WERI-Rb-1 (cell line): ENCODE results near the gene ADAMTS13.

ENCODE experiments used
- DNase-seq: peaks from one replicate; pipeline ENCODE4 v3.0.0-alpha.2; 2020
- H3K27ac ChIP-seq: fragments of 250-450 bp; sonication (Bioruptor Pico); 2 replicates; pipeline ENCODE4 v1.5.1; 2020; ENCODE audit warnings: mild to moderate bottlenecking, moderate library complexity
- H3K27me3 ChIP-seq: fragments of 250-450 bp; sonication (Bioruptor Pico); 2 replicates; pipeline ENCODE4 v1.5.1; 2021; ENCODE audit warnings: mild to moderate bottlenecking, low read depth, moderate library complexity; ENCODE audit not compliant: insufficient read depth, severe bottlenecking
- H3K36me3 ChIP-seq: fragments of 250-450 bp; sonication (Bioruptor Pico); 2 replicates; pipeline ENCODE4 v1.5.1; 2020; ENCODE audit warnings: mild to moderate bottlenecking, moderate library complexity
- H3K4me3 ChIP-seq: 2 replicates; pipeline ENCODE4 v1.5.1; 2011; ENCODE audit warnings: low read depth, mild to moderate bottlenecking, control low read depth, low read length
- H3K9me3 ChIP-seq: fragments of 250-450 bp; sonication (Bioruptor Pico); 2 replicates; pipeline ENCODE4 v1.5.1; 2021; ENCODE audit warnings: mild to moderate bottlenecking, moderate library complexity; ENCODE audit not compliant: severe bottlenecking
- CTCF ChIP-seq: IDR thresholded peaks from 2 replicates; pipeline ENCODE4 v1.5.1; 2011; ENCODE audit warnings: low read depth, mild to moderate bottlenecking, control low read depth, inconsistent platforms, low read length

ADAMTS13 gene

GRCh38 chr9:133463864-133464615 lies 41.9 kb downstream of the ADAMTS13 start:
- Histone ChIP-seq H3K4me3 (no peak overlapping the region), H3K36me3 (peaks cover 28% of the 10 kb centered on the region), H3K27ac (no peak overlapping the region), H3K9me3 (no peaks in the 10 kb centered on the region), H3K27me3 (no peaks in the 10 kb centered on the region)
- DNase-seq, result no peak
- no peak for TF ChIP-seq CTCF

GRCh38 chr9:133464638-133465037 lies 42.5 kb downstream of the ADAMTS13 start:
- no peak for DNase-seq
- Histone ChIP-seq H3K27me3 (no peaks in the 10 kb centered on the region), H3K36me3 (peaks cover 28% of the 10 kb centered on the region), H3K9me3 (no peaks in the 10 kb centered on the region), H3K27ac (no peak overlapping the region), H3K4me3 (no peak overlapping the region)
- TF ChIP-seq CTCF, result no peak

GRCh38 chr9:133465984-133466383 lies 43.8 kb downstream of the ADAMTS13 start:
- H3K27ac ChIP-seq, result no peak overlapping the region
- H3K9me3 ChIP-seq, result no peaks in the 10 kb centered on the region
- H3K4me3 ChIP-seq, result no peak overlapping the region
- TF ChIP-seq CTCF, result no peak
- H3K27me3 ChIP-seq, result no peaks in the 10 kb centered on the region
- peaks cover 28% of the 10 kb centered on the region for H3K36me3 ChIP-seq
- DNase-seq, result no peak

- Histone ChIP-seq H3K27ac (no peak overlapping the region), H3K27me3 (no peaks in the 10 kb centered on the region), H3K36me3 (peaks cover 36% of the 10 kb centered on the region), H3K4me3 (no peak overlapping the region), H3K9me3 (no peaks in the 10 kb centered on the region)
- TF ChIP-seq CTCF, result 0 out of 2 replicates have a peak, but pooled peaks have one; percentile 30
- no peak for DNase-seq
Measured at GRCh38 chr9:133467101-133467500, 44.9 kb downstream of the ADAMTS13 start.

- Histone ChIP-seq H3K27ac (no peak overlapping the region), H3K4me3 (no peak overlapping the region), H3K36me3 (peaks cover 39% of the 10 kb centered on the region), H3K9me3 (no peaks in the 10 kb centered on the region), H3K27me3 (no peaks in the 10 kb centered on the region)
- no peak for DNase-seq
- TF ChIP-seq CTCF, result no peak
Measured at GRCh38 chr9:133468374-133468773, 46.2 kb downstream of the ADAMTS13 start.
